Neural cell (in vitro differentiated cells): ENCODE data around the gene CIB4. TPM values are rescaled to one million over a fixed set of nuclear protein-coding genes. Genes with fewer than 3 reads are reported as not detected.

Source experiments
- H2AFZ ChIP-seq: fragments of 200-600, 300-800 bp; sonication (generic), shearing (Covaris generic); 2 replicates; pipeline ENCODE4 v1.6.0; 2014; ENCODE audit warnings: low read depth, mild to moderate bottlenecking, antibody characterized with exemption, low read length, moderate library complexity
- H3F3A ChIP-seq: fragments of 200-600 bp; shearing (Covaris generic); 2 replicates; pipeline ENCODE4 v1.6.1; 2016; ENCODE audit warnings: mild to moderate bottlenecking, moderate library complexity, mixed read lengths, antibody characterized with exemption, low read length; ENCODE audit not compliant: insufficient read depth, poor library complexity, severe bottlenecking
- H3K27ac ChIP-seq: fragments of 200-600, 300-800 bp; sonication (generic), shearing (Covaris generic); 2 replicates; pipeline ENCODE4 v1.5.1; 2014; ENCODE audit warnings: mild to moderate bottlenecking, low read length, moderate library complexity
- H3K27me3 ChIP-seq: fragments of 300-800, 200-600 bp; sonication (generic), shearing (Covaris generic); 2 replicates; pipeline ENCODE4 v1.6.0; 2014; ENCODE audit warnings: mild to moderate bottlenecking, low read depth, low read length, moderate library complexity; ENCODE audit not compliant: insufficient read depth
- H3K36me3 ChIP-seq: fragments of 300-800, 200-600 bp; sonication (generic), shearing (Covaris generic); 2 replicates; pipeline ENCODE4 v1.5.1; 2014; ENCODE audit warnings: mild to moderate bottlenecking, antibody characterized with exemption, low read length, moderate library complexity; ENCODE audit not compliant: insufficient read depth
- H3K4me2 ChIP-seq: fragments of 300-800, 200-600 bp; sonication (generic), shearing (Covaris generic); 2 replicates; pipeline ENCODE4 v1.6.0; 2014; ENCODE audit warnings: mild to moderate bottlenecking, low read length
- H3K4me3 ChIP-seq: fragments of 300-800, 200-600 bp; sonication (generic), shearing (Covaris generic); 2 replicates; pipeline ENCODE4 v1.5.1; 2014; ENCODE audit warnings: mild to moderate bottlenecking, low read length, moderate library complexity
- H3K79me2 ChIP-seq: fragments of 200-600 bp; shearing (Covaris generic); replicated peaks from 2 replicates; pipeline ENCODE4 v1.6.0; 2014; ENCODE audit warnings: mild to moderate bottlenecking, low read length, moderate library complexity; ENCODE audit not compliant: insufficient read depth
- H3K9ac ChIP-seq: fragments of 300-800, 200-600 bp; sonication (generic), shearing (Covaris generic); 2 replicates; pipeline ENCODE4 v1.6.1; 2016; ENCODE audit warnings: mild to moderate bottlenecking, low read length, mixed read lengths
- H3K9me2 ChIP-seq: fragments of 200-600 bp; shearing (Covaris generic); 2 replicates; pipeline ENCODE4 v1.6.1; 2016; ENCODE audit warnings: mild to moderate bottlenecking, low read length, mixed read lengths; ENCODE audit not compliant: insufficient read depth
- H3K9me3 ChIP-seq: fragments of 200-600, 300-800 bp; sonication (generic), shearing (Covaris generic); 2 replicates; pipeline ENCODE4 v1.6.1; 2016; ENCODE audit warnings: mild to moderate bottlenecking, mixed run types, low read length, moderate library complexity, mixed read lengths
- H4K20me1 ChIP-seq: fragments of 200-600 bp; shearing (Covaris generic); 2 replicates; pipeline ENCODE4 v1.6.1; 2016; ENCODE audit warnings: mild to moderate bottlenecking, mixed run types; ENCODE audit not compliant: insufficient read depth
- EP300 ChIP-seq: fragments of 450-650 bp; conservative IDR thresholded peaks from 2 replicates; pipeline ENCODE4 v1.6.1; 2014; ENCODE audit warnings: antibody characterized with exemption, mild to moderate bottlenecking, moderate library complexity; ENCODE audit not compliant: poor library complexity, severe bottlenecking
- EZH2 ChIP-seq: fragments of 200-600, 300-800 bp; shearing (Covaris generic), sonication (generic); IDR thresholded peaks from 2 replicates; pipeline ENCODE4 v1.6.1; 2014; ENCODE audit warnings: antibody characterized with exemption, low read length, borderline replicate concordance, mild to moderate bottlenecking; ENCODE audit not compliant: insufficient read depth, poor library complexity, severe bottlenecking
- MXI1 ChIP-seq: fragments of 450-650 bp; conservative IDR thresholded peaks from 2 replicates; pipeline ENCODE4 v1.6.1; 2014; ENCODE audit warnings: antibody characterized with exemption, mild to moderate bottlenecking; ENCODE audit not compliant: poor library complexity, severe bottlenecking
- POLR2AphosphoS5 ChIP-seq: IDR thresholded peaks from 2 replicates; pipeline ENCODE4 v1.6.1; 2012
- RAD21 ChIP-seq: fragments of 450-650 bp; conservative IDR thresholded peaks from 2 replicates; pipeline ENCODE4 v1.6.1; 2014; ENCODE audit warnings: antibody characterized with exemption, mild to moderate bottlenecking, moderate library complexity
- SMC3 ChIP-seq: fragments of 450-650 bp; conservative IDR thresholded peaks from 2 replicates; pipeline ENCODE4 v1.6.1; 2014; ENCODE audit warnings: antibody characterized with exemption, mild to moderate bottlenecking, moderate library complexity; ENCODE audit not compliant: poor library complexity
- TAF1 ChIP-seq: IDR thresholded peaks from 2 replicates; pipeline ENCODE4 v1.6.1; 2012; ENCODE audit warnings: low read depth
- polyA plus RNA-seq: library from polyadenylated mRNA; depleted of rRNA; stranded (reverse); fragments of >200 nt; gene quantifications from 2 replicates; pipeline ENCODE4 v1.2.3, GENCODE V29; 2014
- TF ChIP-seq, protein P1 (sequence below): fragments of 450-650 bp; IDR thresholded peaks from 2 replicates; pipeline ENCODE4 v1.5.1; 2014; ENCODE audit warnings: antibody characterized with exemption, mild to moderate bottlenecking, moderate library complexity; ENCODE audit not compliant: poor library complexity, severe bottlenecking
- TF ChIP-seq, protein P2 (sequence below): IDR thresholded peaks from 2 replicates; pipeline ENCODE4 v1.6.1; 2012; ENCODE audit warnings: borderline replicate concordance

Gene CIB4
- polyA plus RNA-seq, 1 donor from 2014 or later = not detected

DNA sequence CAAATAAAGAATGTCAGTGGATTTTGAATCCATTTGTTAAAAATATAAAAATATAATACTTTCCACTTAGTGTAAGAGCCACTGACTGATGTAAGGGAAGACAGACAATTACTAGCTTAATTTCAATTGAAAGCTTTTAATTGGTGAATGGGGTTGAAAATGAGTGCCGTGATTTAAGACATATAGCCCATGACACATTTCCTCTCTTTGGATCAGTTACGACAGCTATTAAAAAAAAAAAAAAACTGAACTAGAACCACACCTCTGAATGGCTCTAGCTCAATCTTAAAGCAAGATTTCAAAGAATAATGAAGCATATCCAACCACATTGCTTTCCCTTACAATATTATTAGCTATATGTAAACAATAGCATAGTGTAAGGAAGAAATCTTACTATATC lies 44.0 kb downstream of the CIB4 start:
- Histone ChIP-seq H3F3A (peaks cover 4% of the 10 kb centered on the region), H3K36me3 (no peaks in the 10 kb centered on the region), H3K9ac (no peak overlapping the region), H3K27me3 (no peaks in the 10 kb centered on the region), H3K4me2 (no peak overlapping the region), H4K20me1 (no peaks in the 10 kb centered on the region), H2AFZ (no peak overlapping the region), H3K27ac (no peak overlapping the region), H3K4me3 (no peak overlapping the region), H3K79me2 (no peaks in the 10 kb centered on the region), H3K9me3 (no peaks in the 10 kb centered on the region), H3K9me2 (no peaks in the 10 kb centered on the region)
- TF ChIP-seq EZH2 (no peak), SMC3 (no peak), EP300 (no peak), TAF1 (no peak), MXI1 (no peak), RAD21 (no peak)
- TF ChIP-seq, protein P1, sequence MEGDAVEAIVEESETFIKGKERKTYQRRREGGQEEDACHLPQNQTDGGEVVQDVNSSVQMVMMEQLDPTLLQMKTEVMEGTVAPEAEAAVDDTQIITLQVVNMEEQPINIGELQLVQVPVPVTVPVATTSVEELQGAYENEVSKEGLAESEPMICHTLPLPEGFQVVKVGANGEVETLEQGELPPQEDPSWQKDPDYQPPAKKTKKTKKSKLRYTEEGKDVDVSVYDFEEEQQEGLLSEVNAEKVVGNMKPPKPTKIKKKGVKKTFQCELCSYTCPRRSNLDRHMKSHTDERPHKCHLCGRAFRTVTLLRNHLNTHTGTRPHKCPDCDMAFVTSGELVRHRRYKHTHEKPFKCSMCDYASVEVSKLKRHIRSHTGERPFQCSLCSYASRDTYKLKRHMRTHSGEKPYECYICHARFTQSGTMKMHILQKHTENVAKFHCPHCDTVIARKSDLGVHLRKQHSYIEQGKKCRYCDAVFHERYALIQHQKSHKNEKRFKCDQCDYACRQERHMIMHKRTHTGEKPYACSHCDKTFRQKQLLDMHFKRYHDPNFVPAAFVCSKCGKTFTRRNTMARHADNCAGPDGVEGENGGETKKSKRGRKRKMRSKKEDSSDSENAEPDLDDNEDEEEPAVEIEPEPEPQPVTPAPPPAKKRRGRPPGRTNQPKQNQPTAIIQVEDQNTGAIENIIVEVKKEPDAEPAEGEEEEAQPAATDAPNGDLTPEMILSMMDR = no peak

DNA sequence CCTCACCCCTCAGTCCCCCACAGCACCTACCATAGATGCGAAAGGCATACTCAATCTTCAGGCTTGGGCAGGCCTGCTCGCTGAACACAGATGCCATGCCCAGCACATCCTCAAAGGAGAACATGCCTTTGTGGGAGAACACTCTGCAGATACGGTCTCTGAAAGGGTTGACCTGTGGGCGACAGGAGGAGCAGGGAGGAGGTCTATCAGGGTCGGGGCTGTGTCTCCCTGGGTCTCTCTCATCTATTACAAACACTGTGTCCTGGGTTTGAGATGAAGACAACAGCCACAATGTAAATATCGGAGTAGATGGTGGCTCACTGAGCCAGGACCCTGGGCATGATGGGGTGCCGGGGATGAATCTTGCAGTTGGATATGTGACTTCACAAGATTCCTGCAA lies 46.0 kb downstream of the CIB4 start:
- peak overlapping the region; percentile 83 for H3K27ac ChIP-seq
- peak overlapping the region; percentile 27 for H2AFZ ChIP-seq
- no peak for TF ChIP-seq RAD21
- TF ChIP-seq TAF1 = no peak
- TF ChIP-seq, protein P1 = no peak
- no peak for TF ChIP-seq MXI1
- no peak for TF ChIP-seq SMC3
- TF ChIP-seq, protein P2, sequence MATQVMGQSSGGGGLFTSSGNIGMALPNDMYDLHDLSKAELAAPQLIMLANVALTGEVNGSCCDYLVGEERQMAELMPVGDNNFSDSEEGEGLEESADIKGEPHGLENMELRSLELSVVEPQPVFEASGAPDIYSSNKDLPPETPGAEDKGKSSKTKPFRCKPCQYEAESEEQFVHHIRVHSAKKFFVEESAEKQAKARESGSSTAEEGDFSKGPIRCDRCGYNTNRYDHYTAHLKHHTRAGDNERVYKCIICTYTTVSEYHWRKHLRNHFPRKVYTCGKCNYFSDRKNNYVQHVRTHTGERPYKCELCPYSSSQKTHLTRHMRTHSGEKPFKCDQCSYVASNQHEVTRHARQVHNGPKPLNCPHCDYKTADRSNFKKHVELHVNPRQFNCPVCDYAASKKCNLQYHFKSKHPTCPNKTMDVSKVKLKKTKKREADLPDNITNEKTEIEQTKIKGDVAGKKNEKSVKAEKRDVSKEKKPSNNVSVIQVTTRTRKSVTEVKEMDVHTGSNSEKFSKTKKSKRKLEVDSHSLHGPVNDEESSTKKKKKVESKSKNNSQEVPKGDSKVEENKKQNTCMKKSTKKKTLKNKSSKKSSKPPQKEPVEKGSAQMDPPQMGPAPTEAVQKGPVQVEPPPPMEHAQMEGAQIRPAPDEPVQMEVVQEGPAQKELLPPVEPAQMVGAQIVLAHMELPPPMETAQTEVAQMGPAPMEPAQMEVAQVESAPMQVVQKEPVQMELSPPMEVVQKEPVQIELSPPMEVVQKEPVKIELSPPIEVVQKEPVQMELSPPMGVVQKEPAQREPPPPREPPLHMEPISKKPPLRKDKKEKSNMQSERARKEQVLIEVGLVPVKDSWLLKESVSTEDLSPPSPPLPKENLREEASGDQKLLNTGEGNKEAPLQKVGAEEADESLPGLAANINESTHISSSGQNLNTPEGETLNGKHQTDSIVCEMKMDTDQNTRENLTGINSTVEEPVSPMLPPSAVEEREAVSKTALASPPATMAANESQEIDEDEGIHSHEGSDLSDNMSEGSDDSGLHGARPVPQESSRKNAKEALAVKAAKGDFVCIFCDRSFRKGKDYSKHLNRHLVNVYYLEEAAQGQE = no peak
- no peak for TF ChIP-seq EP300
- no peak for TF ChIP-seq EZH2
- TF ChIP-seq POLR2AphosphoS5 = no peak

More for the DNA sequence above, 46.0 kb downstream of the CIB4 start:
- no peaks in the 10 kb centered on the region for H3K27me3 ChIP-seq
- H3K9me2 ChIP-seq = no peaks in the 10 kb centered on the region
- H3F3A ChIP-seq = peaks cover 4% of the 10 kb centered on the region
- no peaks in the 10 kb centered on the region for H3K9me3 ChIP-seq
- no peaks in the 10 kb centered on the region for H3K79me2 ChIP-seq
- peak overlapping the region; percentile 39 for H3K9ac ChIP-seq
- peak overlapping the region; percentile 18 for H3K4me2 ChIP-seq
- no peaks in the 10 kb centered on the region for H3K36me3 ChIP-seq
- peak overlapping the region; percentile 50 for H3K4me3 ChIP-seq
- no peaks in the 10 kb centered on the region for H4K20me1 ChIP-seq
